Mucosa of gallbladder (tissue), 1 donor: ENCODE results near the gene DCANP1. TPM values are rescaled to one million over a fixed set of nuclear protein-coding genes. Genes with fewer than 3 reads are reported as not detected.

Source experiments
- DNase-seq: peaks from one replicate; pipeline ENCODE4 v3.0.0-alpha.2; 2020; ENCODE audit warnings: low spot score
- total RNA-seq: library from RNA; stranded (reverse); gene quantifications from one replicate; pipeline ENCODE4 v1.2.1, GENCODE V29; 2021
- donor health status: DM: no; HTN: no; CAD: no.

DCANP1 gene
- total RNA-seq, 1 donor from 2014 or later, result 0.09 TPM

- DNase-seq, result no peak
Observed at GRCh38 chr5:135456238-135457099, 9.3 kb upstream of the DCANP1 start.

GRCh38 chr5:135455876-135456237 is 8.7 kb upstream of the DCANP1 start:
- DNase-seq, result no peak

GRCh38 chr5:135454946-135455345 is 7.8 kb upstream of the DCANP1 start:
- DNase-seq, result no peak

- DNase-seq, result no peak
Observed at GRCh38 chr5:135453613-135454012, 6.5 kb upstream of the DCANP1 start.

GRCh38 chr5:135452321-135453030 is 5.3 kb upstream of the DCANP1 start, which contains the start of gene TIFAB:
Gene TIFAB, minus strand, starts transcription at chr5:135452351. Its CDS starts 2,412 bp downstream, at chr5:135449939.
- no peak for DNase-seq

GRCh38 chr5:135451581-135452320 is 4.6 kb upstream of the DCANP1 start:
- DNase-seq, result no peak

- DNase-seq, result no peak
Observed at GRCh38 chr5:135450952-135451351, 3.8 kb upstream of the DCANP1 start.

- DNase-seq, result no peak
Observed at GRCh38 chr5:135450336-135450735, 3.2 kb upstream of the DCANP1 start.

- no peak for DNase-seq
Observed at GRCh38 chr5:135449644-135450043, 2.5 kb upstream of the DCANP1 start.

GRCh38 chr5:135448791-135449507 is 1.8 kb upstream of the DCANP1 start:
- no peak for DNase-seq

- DNase-seq, result no peak
Observed at GRCh38 chr5:135448071-135448739, 1.1 kb upstream of the DCANP1 start.

- no peak for DNase-seq
Observed at GRCh38 chr5:135446615-135447014, 533 bp downstream of the DCANP1 start.

GRCh38 chr5:135446206-135446605 is 942 bp downstream of the DCANP1 start:
- DNase-seq, result no peak

GRCh38 chr5:135445306-135445985 is 1.7 kb downstream of the DCANP1 start:
- DNase-seq, result no peak

- DNase-seq, result no peak
Observed at GRCh38 chr5:135444881-135445280, 2.3 kb downstream of the DCANP1 start.

- DNase-seq, result no peak
Observed at GRCh38 chr5:135444360-135444759, 2.8 kb downstream of the DCANP1 start.

GRCh38 chr5:135443161-135443960 is 3.8 kb downstream of the DCANP1 start:
- no peak for DNase-seq

- no peak for DNase-seq
Observed at GRCh38 chr5:135442431-135443160, 4.6 kb downstream of the DCANP1 start.

GRCh38 chr5:135441919-135442318 is 5.2 kb downstream of the DCANP1 start:
- DNase-seq, result peak; percentile 7
